Suprapubic skin (tissue), 4 donors: Measurements from ENCODE around the gene SIK3. TPM values are rescaled to one million over a fixed set of nuclear protein-coding genes. Genes with fewer than 3 reads are reported as not detected.

Source experiments
- DNase-seq, 2 donors: peaks; one replicate each; pipeline ENCODE4 v3.0.0-alpha.2; 2019; ENCODE audit warnings: low spot score in 2 of 2
- H3K27ac ChIP-seq: fragments of 200-600 bp; sonication (generic); one replicate; pipeline ENCODE4 v1.5.1; 2019
- H3K27me3 ChIP-seq: fragments of 200-600 bp; sonication (generic); one replicate; pipeline ENCODE4 v1.5.1; 2019
- H3K36me3 ChIP-seq: fragments of 200-600 bp; sonication (generic); one replicate; pipeline ENCODE4 v1.5.1; 2019
- H3K4me1 ChIP-seq: fragments of 200-600 bp; sonication (generic); one replicate; pipeline ENCODE4 v1.5.1; 2019
- H3K4me3 ChIP-seq: fragments of 200-600 bp; sonication (generic); one replicate; pipeline ENCODE4 v1.5.1; 2019; ENCODE audit warnings: mild to moderate bottlenecking
- H3K9me3 ChIP-seq: fragments of 200-600 bp; sonication (generic); one replicate; pipeline ENCODE4 v1.5.1; 2019
- CTCF ChIP-seq, 2 donors: fragments of 200-600 bp in 1 of 2; fragments of 450-650 bp in 1 of 2; sonication (generic) in 1 of 2; IDR thresholded peaks; one replicate each; pipeline ENCODE4 v1.5.1; 2016 to 2019; ENCODE audit warnings: antibody characterized with exemption in 2 of 2, mild to moderate bottlenecking in 1 of 2, moderate library complexity in 1 of 2
- EP300 ChIP-seq: sonication (generic); formaldehyde crosslinking; IDR thresholded peaks from one replicate; pipeline ENCODE4 v1.6.1; 2017; ENCODE audit warnings: antibody characterized with exemption
- POLR2A ChIP-seq, 2 donors: fragments of 450-650 bp; IDR thresholded peaks; one replicate each; pipeline ENCODE4 v1.6.1; 2017; ENCODE audit warnings: antibody characterized with exemption in 2 of 2, mild to moderate bottlenecking in 2 of 2, moderate library complexity in 2 of 2
- POLR2AphosphoS5 ChIP-seq, 3 donors: sonication (generic); formaldehyde crosslinking; IDR thresholded peaks; one replicate each; pipeline ENCODE4 v1.6.1; 2017; ENCODE audit warnings: antibody characterized with exemption in 3 of 3
- WGBS: methylation state at CpG from one replicate; pipeline ENCODE4 v1.1.5; 2018; 5-methylcytosine and 5-hydroxymethylcytosine counted together
- total RNA-seq, 4 donors: library from RNA; depleted of rRNA; stranded (reverse); fragments of >200 nt; gene quantifications; one replicate each; pipeline ENCODE4 v1.1.0, GENCODE V29; 2016

Gene SIK3
- total RNA-seq, 4 donors from 2014 or later, result 31.6 to 60.8 (median 37.5) TPM

GRCh38 chr11:116794851-116795250 lies 303.4 kb downstream of the SIK3 start:
- TF ChIP-seq EP300, result no peak
- no peak for TF ChIP-seq POLR2A (IDR thresholded peaks at IDR 0.05)
- TF ChIP-seq POLR2AphosphoS5 (IDR thresholded peaks at IDR 0.05), result no peak
- no peak for TF ChIP-seq CTCF (IDR thresholded peaks at IDR 0.05)
- no peak overlapping the region for H3K4me3 ChIP-seq
- no peaks in the 10 kb centered on the region for H3K9me3 ChIP-seq
- H3K27ac ChIP-seq, result no peak overlapping the region
- peaks cover 7% of the 10 kb centered on the region for H3K4me1 ChIP-seq
- H3K36me3 ChIP-seq, result no peaks in the 10 kb centered on the region
- peaks cover 2% of the 10 kb centered on the region for H3K27me3 ChIP-seq
- DNase-seq, result no peak
- WGBS, result 89% methylated on average over 2 of the region's 2 CpGs

- no peaks in the 10 kb centered on the region for H3K36me3 ChIP-seq
- no peaks in the 10 kb centered on the region for H3K9me3 ChIP-seq
- H3K4me3 ChIP-seq, result no peak overlapping the region
- H3K4me1 ChIP-seq, result peaks cover 7% of the 10 kb centered on the region
- TF ChIP-seq POLR2AphosphoS5 (IDR thresholded peaks at IDR 0.05) (no peak), POLR2A (IDR thresholded peaks at IDR 0.05) (no peak), EP300 (no peak), CTCF (IDR thresholded peaks at IDR 0.05) (no peak)
- peaks cover 2% of the 10 kb centered on the region for H3K27me3 ChIP-seq
- 95% methylated on average over 1 of the region's 1 CpG for WGBS
- no peak overlapping the region for H3K27ac ChIP-seq
- DNase-seq, result no peak
Observed at GRCh38 chr11:116793772-116794097, 304.5 kb downstream of the SIK3 start.

Other genes starting within 250 kb of the SIK3 start
- 10 to 100 TPM; 58.0 to 67.5 (median 63.3) TPM for gene PAFAH1B2, start 45.9 kb upstream of the SIK3 start, total RNA-seq
- gene SIDT2, start 80.3 kb upstream of the SIK3 start, total RNA-seq, result 100 to 1,000 TPM in 1 of 4 donors, 10 to 100 TPM in 3; 42.6 to 130 (median 74.7) TPM
- 100 to 1,000 TPM; 190 to 216 (median 199) TPM for gene TAGLN, start 100.9 kb upstream of the SIK3 start, total RNA-seq
- gene PCSK7, start 133.6 kb upstream of the SIK3 start, total RNA-seq, result 100 to 1,000 TPM in 1 of 4 donors, 10 to 100 TPM in 3; 56.7 to 113 (median 73.3) TPM
- gene RNF214, start 134.2 kb upstream of the SIK3 start, total RNA-seq, result 10 to 100 TPM in 3 of 4 donors, 1 to 10 TPM in 1; 6.7 to 22.9 (median 12.2) TPM
- 10 to 100 TPM in 1 of 4 donors, 1 to 10 TPM in 3; 3.6 to 13.0 (median 6.3) TPM for gene BACE1-AS, start 192.9 kb upstream of the SIK3 start, total RNA-seq
- 10 to 100 TPM; 13.8 to 35.6 (median 18.0) TPM for gene BACE1, start 217.8 kb upstream of the SIK3 start, total RNA-seq
- 10 to 100 TPM; 22.8 to 56.7 (median 29.7) TPM for gene CEP164, start 229.4 kb upstream of the SIK3 start, total RNA-seq